ENCODE results near the gene KMT2B. TPM values are rescaled to one million over a fixed set of nuclear protein-coding genes. Genes with fewer than 3 reads are reported as not detected.

KMT2B gene
- total RNA-seq, 1 experiment from 2014 or later: 54.2 TPM

DNA sequence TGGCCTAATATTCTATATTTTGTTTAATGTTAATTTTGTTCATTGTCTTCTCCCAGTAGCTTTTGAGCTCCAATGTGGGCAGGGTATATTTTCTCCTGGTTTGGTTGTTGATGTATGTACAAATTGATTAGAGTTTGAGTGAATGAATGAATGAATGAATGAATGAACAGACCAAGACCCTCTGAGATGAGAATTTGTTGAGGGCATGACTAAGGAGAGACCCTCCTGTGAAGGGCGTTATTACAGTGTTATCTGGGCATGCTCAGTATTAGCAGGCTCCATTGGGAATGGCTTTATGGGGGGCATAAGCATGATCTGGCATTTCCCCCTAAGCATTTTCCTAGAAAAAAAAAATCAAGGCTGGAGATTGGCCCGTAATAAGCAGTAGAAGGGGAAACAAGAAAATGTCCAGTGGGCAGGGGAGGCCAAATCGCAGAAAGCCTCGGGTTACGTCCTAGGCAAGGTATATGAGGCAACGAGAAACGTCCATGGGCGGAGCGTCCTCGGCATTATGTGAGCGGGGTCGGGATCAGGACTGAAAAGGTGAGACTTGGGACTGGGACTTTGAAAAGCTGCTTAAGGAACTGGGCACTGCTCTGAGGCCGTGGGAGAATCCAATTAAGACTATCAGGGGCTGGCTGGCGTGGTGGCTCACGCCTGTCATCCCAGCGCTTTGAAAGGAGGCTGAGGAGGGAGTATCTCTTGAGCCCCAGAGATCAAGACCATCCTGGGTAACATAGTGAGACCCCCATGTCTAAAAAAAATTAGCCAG, 56.7 kb downstream of the KMT2B start:
- Mint-ChIP-seq H3K4me1 (ENCODE audit: low read depth, unreplicated experiment) (peaks cover 11% of the 10 kb centered on the region), H3K27ac (ENCODE audit: unreplicated experiment) (no peak overlapping the region), H3K27me3 (ENCODE audit: insufficient read depth, unreplicated experiment) (peaks cover 5% of the 10 kb centered on the region), H3K4me3 (ENCODE audit: unreplicated experiment) (peak overlapping the region; percentile 79), H3K9me3 (ENCODE audit: unreplicated experiment) (no peaks in the 10 kb centered on the region), H3K36me3 (ENCODE audit: insufficient read depth, unreplicated experiment) (peaks cover 18% of the 10 kb centered on the region)
- BruUV-seq (replicated peaks): no TSS peak
- H3K4me1 ChIP-seq: no peaks in the 10 kb centered on the region
- no peak for DNase-seq
- peak overlapping the region; percentile 27 for H3K4me3 ChIP-seq (ENCODE audit: low read depth, low read length)
- POLR2A ChIA-PET: no interaction called here
- CTCF ChIA-PET: no interaction called here
- intact Hi-C loops (cut with micrococcal nuclease; ENCODE audit: unreplicated experiment): loop anchor here (2.0 kb wide), 1 partner anchor 16 kb away; the partner anchor contains the start of gene PROSER3
- H3K9me3 ChIP-seq: no peaks in the 10 kb centered on the region
- no peaks in the 10 kb centered on the region for H3K36me3 ChIP-seq (ENCODE audit: control insufficient read depth, insufficient read depth, low read length)
- H3K27me3 ChIP-seq (replicated peaks; ENCODE audit: control insufficient read depth, insufficient read depth, low read length): no peaks in the 10 kb centered on the region
- TF ChIP-seq, protein P1, sequence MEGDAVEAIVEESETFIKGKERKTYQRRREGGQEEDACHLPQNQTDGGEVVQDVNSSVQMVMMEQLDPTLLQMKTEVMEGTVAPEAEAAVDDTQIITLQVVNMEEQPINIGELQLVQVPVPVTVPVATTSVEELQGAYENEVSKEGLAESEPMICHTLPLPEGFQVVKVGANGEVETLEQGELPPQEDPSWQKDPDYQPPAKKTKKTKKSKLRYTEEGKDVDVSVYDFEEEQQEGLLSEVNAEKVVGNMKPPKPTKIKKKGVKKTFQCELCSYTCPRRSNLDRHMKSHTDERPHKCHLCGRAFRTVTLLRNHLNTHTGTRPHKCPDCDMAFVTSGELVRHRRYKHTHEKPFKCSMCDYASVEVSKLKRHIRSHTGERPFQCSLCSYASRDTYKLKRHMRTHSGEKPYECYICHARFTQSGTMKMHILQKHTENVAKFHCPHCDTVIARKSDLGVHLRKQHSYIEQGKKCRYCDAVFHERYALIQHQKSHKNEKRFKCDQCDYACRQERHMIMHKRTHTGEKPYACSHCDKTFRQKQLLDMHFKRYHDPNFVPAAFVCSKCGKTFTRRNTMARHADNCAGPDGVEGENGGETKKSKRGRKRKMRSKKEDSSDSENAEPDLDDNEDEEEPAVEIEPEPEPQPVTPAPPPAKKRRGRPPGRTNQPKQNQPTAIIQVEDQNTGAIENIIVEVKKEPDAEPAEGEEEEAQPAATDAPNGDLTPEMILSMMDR (IDR thresholded peaks at IDR 0.05; ENCODE audit: insufficient read depth in 1 of 2, low read depth in 1 of 2, low read length in 1 of 2, severe bottlenecking in 1 of 2, unreplicated experiment in 1 of 2): no peak

DNA sequence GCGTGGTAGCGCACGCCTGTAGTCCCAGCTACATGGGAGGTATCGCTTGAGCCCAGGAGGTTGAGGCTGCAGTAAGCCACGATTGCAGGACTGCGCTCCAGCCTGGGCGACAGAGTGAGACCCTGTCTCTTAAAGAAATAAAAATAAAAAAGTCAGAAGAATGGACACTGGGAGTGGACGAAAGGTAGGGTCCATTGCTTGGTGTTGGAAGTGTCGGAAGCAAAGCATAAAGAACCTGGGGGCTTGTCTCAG, 57.2 kb downstream of the KMT2B start:
- peaks cover 11% of the 10 kb centered on the region for H3K4me1 Mint-ChIP-seq (ENCODE audit: low read depth, unreplicated experiment)
- BruUV-seq (replicated peaks): no TSS peak
- no peaks in the 10 kb centered on the region for H3K9me3 ChIP-seq
- peak overlapping the region; percentile 79 for H3K4me3 Mint-ChIP-seq (ENCODE audit: unreplicated experiment)
- POLR2A ChIA-PET: no interaction called here
- peaks cover 18% of the 10 kb centered on the region for H3K36me3 Mint-ChIP-seq (ENCODE audit: insufficient read depth, unreplicated experiment)
- TF ChIP-seq, protein P1 (IDR thresholded peaks at IDR 0.05; ENCODE audit: insufficient read depth in 1 of 2, low read depth in 1 of 2, low read length in 1 of 2, severe bottlenecking in 1 of 2, unreplicated experiment in 1 of 2): no peak
- H3K4me3 ChIP-seq (ENCODE audit: low read depth, low read length): peak overlapping the region; percentile 27
- no peak for DNase-seq
- intact Hi-C loops (cut with micrococcal nuclease; ENCODE audit: unreplicated experiment): loop anchor here (2.0 kb wide), 1 partner anchor 16 kb away; the partner anchor contains the start of gene PROSER3
- H3K27me3 ChIP-seq (replicated peaks; ENCODE audit: control insufficient read depth, insufficient read depth, low read length): no peaks in the 10 kb centered on the region
- no peaks in the 10 kb centered on the region for H3K9me3 Mint-ChIP-seq (ENCODE audit: unreplicated experiment)
- CTCF ChIA-PET: no interaction called here
- no peaks in the 10 kb centered on the region for H3K4me1 ChIP-seq
- H3K36me3 ChIP-seq (ENCODE audit: control insufficient read depth, insufficient read depth, low read length): no peaks in the 10 kb centered on the region
- H3K27me3 Mint-ChIP-seq (ENCODE audit: insufficient read depth, unreplicated experiment): peaks cover 5% of the 10 kb centered on the region
- no peak overlapping the region for H3K27ac Mint-ChIP-seq (ENCODE audit: unreplicated experiment)

GRCh38 chr19:35775298-35776101, 57.7 kb downstream of the KMT2B start, which contains the start of gene ARHGAP33:
Gene ARHGAP33, plus strand, starts transcription at chr19:35775564. Its CDS starts 95 bp downstream, at chr19:35775659.
- H3K4me3 Mint-ChIP-seq (ENCODE audit: unreplicated experiment): peak within 1 kb of the TSS; percentile 79
- Histone ChIP-seq H3K4me1 (no peaks in the 10 kb centered on the region), H3K27me3 (replicated peaks; ENCODE audit: control insufficient read depth, insufficient read depth, low read length) (no peaks in the 10 kb centered on the region), H3K9me3 (no peaks in the 10 kb centered on the region), H3K4me3 (ENCODE audit: low read depth, low read length) (peak within 1 kb of the TSS; percentile 82), H3K36me3 (ENCODE audit: control insufficient read depth, insufficient read depth, low read length) (no peaks in the 10 kb centered on the region)
- ChIA-PET POLR2A (no interaction called here), CTCF (interaction anchor here (0.5 kb wide), 1 partner anchor 84 kb away, joined by 6 read pairs; no protein-coding TSS in a partner anchor)
- intact Hi-C loops (cut with micrococcal nuclease; ENCODE audit: unreplicated experiment): loop anchor here (2.0 kb wide), 1 partner anchor 17 kb away; the partner anchor contains the start of gene PROSER3
- H3K4me1 Mint-ChIP-seq (ENCODE audit: low read depth, unreplicated experiment): peaks cover 11% of the 10 kb centered on the region
- peak; percentile 99 for DNase-seq
- H3K9me3 Mint-ChIP-seq (ENCODE audit: unreplicated experiment): no peaks in the 10 kb centered on the region
- no TSS peak for BruUV-seq (replicated peaks)
- peaks cover 18% of the 10 kb centered on the region for H3K36me3 Mint-ChIP-seq (ENCODE audit: insufficient read depth, unreplicated experiment)
- peaks cover 5% of the 10 kb centered on the region for H3K27me3 Mint-ChIP-seq (ENCODE audit: insufficient read depth, unreplicated experiment)
- no peak within 1 kb of the TSS for H3K27ac Mint-ChIP-seq (ENCODE audit: unreplicated experiment)
- TF ChIP-seq, protein P1 (IDR thresholded peaks at IDR 0.05; ENCODE audit: insufficient read depth in 1 of 2, low read depth in 1 of 2, low read length in 1 of 2, severe bottlenecking in 1 of 2, unreplicated experiment in 1 of 2): no peak

All from Caco-2 (cell line).